ENCODE results near the gene CACNA1H. TPM values are rescaled to one million over a fixed set of nuclear protein-coding genes. Genes with fewer than 3 reads are reported as not detected.

Gene CACNA1H
- total RNA-seq, 1 experiment from 2014 or later: 3.9 TPM

GRCh38 chr16:1171001-1171400, 18.1 kb downstream of the CACNA1H start:
- DNase-seq (ENCODE audit: extremely low read depth, low read depth): no peak

- DNase-seq (ENCODE audit: extremely low read depth, low read depth): no peak
Measured at GRCh38 chr16:1171854-1172428, 19.0 kb downstream of the CACNA1H start.

GRCh38 chr16:1172651-1173050, 19.7 kb downstream of the CACNA1H start:
- DNase-seq (ENCODE audit: extremely low read depth, low read depth): no peak

- no peak for DNase-seq (ENCODE audit: extremely low read depth, low read depth)
Measured at GRCh38 chr16:1173788-1174451, 21.0 kb downstream of the CACNA1H start.

- DNase-seq (ENCODE audit: extremely low read depth, low read depth): no peak
Measured at GRCh38 chr16:1174477-1175357, 21.8 kb downstream of the CACNA1H start.

- no peak for DNase-seq (ENCODE audit: extremely low read depth, low read depth)
Measured at GRCh38 chr16:1175566-1176279, 22.8 kb downstream of the CACNA1H start.

GRCh38 chr16:1176280-1176897, 23.5 kb downstream of the CACNA1H start:
- no peak for DNase-seq (ENCODE audit: extremely low read depth, low read depth)

GRCh38 chr16:1177053-1177452, 24.1 kb downstream of the CACNA1H start:
- DNase-seq (ENCODE audit: extremely low read depth, low read depth): no peak

- DNase-seq (ENCODE audit: extremely low read depth, low read depth): no peak
Measured at GRCh38 chr16:1177750-1178149, 24.8 kb downstream of the CACNA1H start.

- DNase-seq (ENCODE audit: extremely low read depth, low read depth): no peak
Measured at GRCh38 chr16:1178295-1178910, 25.5 kb downstream of the CACNA1H start.

- no peak for DNase-seq (ENCODE audit: extremely low read depth, low read depth)
Measured at GRCh38 chr16:1180549-1181403, 27.9 kb downstream of the CACNA1H start.

GRCh38 chr16:1181404-1182315, 28.8 kb downstream of the CACNA1H start:
- DNase-seq (ENCODE audit: extremely low read depth, low read depth): no peak

- no peak for DNase-seq (ENCODE audit: extremely low read depth, low read depth)
Measured at GRCh38 chr16:1182316-1182671, 29.4 kb downstream of the CACNA1H start.

GRCh38 chr16:1182950-1183907, 30.3 kb downstream of the CACNA1H start:
- DNase-seq (ENCODE audit: extremely low read depth, low read depth): peak; percentile 19

GRCh38 chr16:1184156-1184868, 31.4 kb downstream of the CACNA1H start:
- DNase-seq (ENCODE audit: extremely low read depth, low read depth): no peak

GRCh38 chr16:1184980-1185379, 32.1 kb downstream of the CACNA1H start:
- no peak for DNase-seq (ENCODE audit: extremely low read depth, low read depth)
